B cell (primary cell): ENCODE measurements around the gene ZNF407. TPM values are rescaled to one million over a fixed set of nuclear protein-coding genes. Genes with fewer than 3 reads are reported as not detected.

ENCODE experiments used
- ATAC-seq: fragments of 200-7000 bp; cut with Tn5 transposase; one replicate; pipeline ENCODE4 v1.10.0; 2021; ENCODE audit warnings: low read depth, mild to moderate bottlenecking, moderate number of reproducible peaks, moderate library complexity
- CTCF ChIA-PET: fragments of 350-600 bp; sonication (Branson Sonifier 250); formaldehyde crosslinking; loops from one replicate; lab custom pipeline; 2021; ENCODE audit warnings: antibody characterized with exemption, inconsistent platforms; lab: Charles Lee
- POLR2A ChIA-PET: fragments of 350-600 bp; sonication (Branson Sonifier 250); formaldehyde crosslinking; loops from one replicate; lab custom pipeline; 2021; ENCODE audit warnings: antibody characterized with exemption; lab: Charles Lee
- DNase-seq: peaks from one replicate; pipeline ENCODE4 v3.0.0; 2013
- H2AFZ ChIP-seq: 2 replicates; pipeline ENCODE4 v1.6.1; 2012; ENCODE audit warnings: mild to moderate bottlenecking, low read depth, low read length; ENCODE audit not compliant: insufficient read depth, poor library complexity, severe bottlenecking
- H3K27ac ChIP-seq, 2 donors: 1 replicate in 1 of 2; 2 replicates in 1 of 2; pipeline ENCODE4 v1.5.1; 2012 to 2013; ENCODE audit warnings: low read length in 2 of 2, mild to moderate bottlenecking in 2 of 2, moderate library complexity in 1 of 2
- H3K27me3 ChIP-seq, 4 experiments: fragments of 200-600 bp in 1 of 4; sonication (generic) in 1 of 4; replicated peaks in 1 of 4; 1 replicate in 2 of 4; 2 replicates in 2 of 4; pipeline versions ENCODE4 v1.6.1 to v1.7.0; 2013 to 2016; ENCODE audit warnings: low read length in 3 of 4, mild to moderate bottlenecking in 2 of 4, mixed read lengths in 1 of 4, moderate library complexity in 1 of 4; ENCODE audit not compliant: insufficient read depth in 4 of 4, control insufficient read depth in 3 of 4; ENCODE audit errors: control extremely low read depth in 1 of 4
- H3K36me3 ChIP-seq, 2 experiments: replicated peaks in 1 of 2; 1 replicate in 1 of 2; 2 replicates in 1 of 2; pipeline versions ENCODE4 v1.6.1 to v1.7.1; 2013; ENCODE audit warnings: low read length in 1 of 2; ENCODE audit not compliant: insufficient read depth in 2 of 2, control insufficient read depth in 1 of 2; ENCODE audit errors: control extremely low read depth in 1 of 2, extremely low read depth in 1 of 2
- H3K4me1 ChIP-seq, 2 donors: fragments of 200-600 bp in 1 of 2; sonication (generic) in 1 of 2; 1 replicate in 1 of 2; 2 replicates in 1 of 2; pipeline versions ENCODE4 v1.5.1 to v1.6.1; 2013 to 2017; ENCODE audit warnings: low read length in 2 of 2; ENCODE audit not compliant: control insufficient read depth in 2 of 2, insufficient read depth in 2 of 2
- H3K4me2 ChIP-seq: replicated peaks from 2 replicates; pipeline ENCODE3; 2012; ENCODE audit warnings: mild to moderate bottlenecking, low read depth, low read length; ENCODE audit not compliant: poor library complexity, severe bottlenecking
- H3K4me3 ChIP-seq, 5 experiments: fragments of 200-600 bp in 1 of 5; sonication (generic) in 1 of 5; 1 replicate in 3 of 5; 2 replicates in 2 of 5; pipeline versions ENCODE4 v1.5.1 to v1.7.0; 2011 to 2016; ENCODE audit warnings: low read length in 4 of 5, mild to moderate bottlenecking in 4 of 5, low read depth in 2 of 5, control low read depth in 1 of 5, moderate library complexity in 1 of 5; ENCODE audit not compliant: insufficient read depth in 1 of 5; ENCODE audit errors: control extremely low read depth in 1 of 5, extremely low read depth in 1 of 5
- H3K79me2 ChIP-seq: fragments of 200-600 bp; sonication (generic); one replicate; pipeline ENCODE4 v1.6.0; 2016; ENCODE audit warnings: low read length; ENCODE audit not compliant: control insufficient read depth, insufficient read depth
- H3K9ac ChIP-seq: fragments of 200-600 bp; sonication (generic); 2 replicates; pipeline ENCODE4 v1.6.1; 2017; ENCODE audit warnings: mild to moderate bottlenecking, low read length, moderate library complexity
- H3K9me3 ChIP-seq, 3 donors: one replicate each; pipeline versions ENCODE4 v1.6.1 to v1.7.1; 2013; ENCODE audit warnings: low read length in 2 of 3; ENCODE audit not compliant: control insufficient read depth in 2 of 3, insufficient read depth in 1 of 3; ENCODE audit errors: control extremely low read depth in 1 of 3
- H4K20me1 ChIP-seq: 2 replicates; pipeline ENCODE4 v1.6.0; 2012; ENCODE audit warnings: mild to moderate bottlenecking, low read length; ENCODE audit not compliant: insufficient read depth, control insufficient read depth, poor library complexity, severe bottlenecking
- H3K27ac Mint-ChIP-seq: one replicate; pipeline ENCODE4 v1.8.0; 2021; ENCODE audit warnings: mixed read lengths
- H3K27me3 Mint-ChIP-seq: one replicate; pipeline ENCODE4 v1.8.0; 2021; ENCODE audit warnings: mixed read lengths
- H3K4me1 Mint-ChIP-seq: one replicate; pipeline ENCODE4 v1.8.0; 2021; ENCODE audit warnings: mixed read lengths
- H3K4me3 Mint-ChIP-seq: one replicate; pipeline ENCODE4 v1.8.0; 2021; ENCODE audit warnings: mixed read lengths
- H3K9me3 Mint-ChIP-seq: one replicate; pipeline ENCODE4 v1.8.0; 2022; ENCODE audit warnings: mixed read lengths; ENCODE audit not compliant: insufficient read depth
- EZH2 ChIP-seq: IDR thresholded peaks from 2 replicates; pipeline ENCODE4 v1.6.1; 2012; ENCODE audit warnings: borderline replicate concordance, low read depth, mild to moderate bottlenecking, moderate library complexity, low read length; ENCODE audit not compliant: insufficient read depth, poor library complexity, severe bottlenecking
- WGBS: methylation state at CpG from one replicate; pipeline ENCODE4 v1.1.5; 2013; ENCODE audit warnings: missing lambda C conversion rate; ENCODE audit not compliant: insufficient coverage; 5-methylcytosine and 5-hydroxymethylcytosine counted together
- intact Hi-C: fragments of 100-400 bp; cut with micrococcal nuclease; formaldehyde crosslinking; loops from one replicate; pipeline ENCODE4 v1.10.0; 2022
- polyA plus RNA-seq: library from polyadenylated mRNA; depleted of rRNA; stranded (reverse); fragments of >200 nt; gene quantifications from 2 replicates; pipeline ENCODE4 v1.2.3, GENCODE V29; 2012
- total RNA-seq, 2 donors: library from RNA; stranded (reverse); fragments of 120-200 nt in 1 of 2; gene quantifications; 1 replicate in 1 of 2; 2 replicates in 1 of 2; pipeline versions ENCODE4 v1.2.3 to v1.2.4, GENCODE V29; 2013 to 2022
- TF ChIP-seq, protein P1 (sequence below): fragments of 200-600 bp; IDR thresholded peaks from one replicate; pipeline ENCODE4 v1.8.0; 2022; ENCODE audit warnings: antibody characterized with exemption, mild to moderate bottlenecking

Gene ZNF407
- total and polyA plus RNA-seq, 2 donors (not counting 1 experiment from before 2014, with no cell fraction given), result 4.5 to 37.1 TPM

DNA sequence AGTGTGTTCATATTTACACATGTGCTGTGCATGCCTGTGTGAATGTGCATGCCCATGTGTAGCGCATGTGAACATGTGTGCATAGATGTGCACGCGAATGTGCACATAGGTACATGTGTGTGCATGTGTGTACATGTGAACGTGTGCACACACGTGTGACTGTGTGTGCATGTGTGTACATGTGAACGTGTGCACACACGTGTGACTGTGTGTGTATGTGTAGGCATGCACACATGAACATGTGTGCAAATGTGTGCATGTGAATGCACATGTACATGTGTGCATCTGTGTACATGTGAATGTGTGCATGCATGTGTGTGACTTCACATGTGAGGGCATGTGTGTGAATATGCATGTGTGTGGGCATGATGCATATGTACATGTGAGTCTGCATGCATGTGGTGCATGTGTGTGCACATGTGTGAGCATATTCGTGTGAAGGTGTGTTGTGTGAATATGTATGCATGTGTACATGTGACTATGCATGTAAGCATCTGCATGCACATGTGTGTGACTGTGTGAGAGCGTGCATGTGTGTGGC, 488.9 kb downstream of the ZNF407 start:
- TF ChIP-seq EZH2, result no peak
- TF ChIP-seq, protein P1, sequence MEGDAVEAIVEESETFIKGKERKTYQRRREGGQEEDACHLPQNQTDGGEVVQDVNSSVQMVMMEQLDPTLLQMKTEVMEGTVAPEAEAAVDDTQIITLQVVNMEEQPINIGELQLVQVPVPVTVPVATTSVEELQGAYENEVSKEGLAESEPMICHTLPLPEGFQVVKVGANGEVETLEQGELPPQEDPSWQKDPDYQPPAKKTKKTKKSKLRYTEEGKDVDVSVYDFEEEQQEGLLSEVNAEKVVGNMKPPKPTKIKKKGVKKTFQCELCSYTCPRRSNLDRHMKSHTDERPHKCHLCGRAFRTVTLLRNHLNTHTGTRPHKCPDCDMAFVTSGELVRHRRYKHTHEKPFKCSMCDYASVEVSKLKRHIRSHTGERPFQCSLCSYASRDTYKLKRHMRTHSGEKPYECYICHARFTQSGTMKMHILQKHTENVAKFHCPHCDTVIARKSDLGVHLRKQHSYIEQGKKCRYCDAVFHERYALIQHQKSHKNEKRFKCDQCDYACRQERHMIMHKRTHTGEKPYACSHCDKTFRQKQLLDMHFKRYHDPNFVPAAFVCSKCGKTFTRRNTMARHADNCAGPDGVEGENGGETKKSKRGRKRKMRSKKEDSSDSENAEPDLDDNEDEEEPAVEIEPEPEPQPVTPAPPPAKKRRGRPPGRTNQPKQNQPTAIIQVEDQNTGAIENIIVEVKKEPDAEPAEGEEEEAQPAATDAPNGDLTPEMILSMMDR, result no peak

DNA sequence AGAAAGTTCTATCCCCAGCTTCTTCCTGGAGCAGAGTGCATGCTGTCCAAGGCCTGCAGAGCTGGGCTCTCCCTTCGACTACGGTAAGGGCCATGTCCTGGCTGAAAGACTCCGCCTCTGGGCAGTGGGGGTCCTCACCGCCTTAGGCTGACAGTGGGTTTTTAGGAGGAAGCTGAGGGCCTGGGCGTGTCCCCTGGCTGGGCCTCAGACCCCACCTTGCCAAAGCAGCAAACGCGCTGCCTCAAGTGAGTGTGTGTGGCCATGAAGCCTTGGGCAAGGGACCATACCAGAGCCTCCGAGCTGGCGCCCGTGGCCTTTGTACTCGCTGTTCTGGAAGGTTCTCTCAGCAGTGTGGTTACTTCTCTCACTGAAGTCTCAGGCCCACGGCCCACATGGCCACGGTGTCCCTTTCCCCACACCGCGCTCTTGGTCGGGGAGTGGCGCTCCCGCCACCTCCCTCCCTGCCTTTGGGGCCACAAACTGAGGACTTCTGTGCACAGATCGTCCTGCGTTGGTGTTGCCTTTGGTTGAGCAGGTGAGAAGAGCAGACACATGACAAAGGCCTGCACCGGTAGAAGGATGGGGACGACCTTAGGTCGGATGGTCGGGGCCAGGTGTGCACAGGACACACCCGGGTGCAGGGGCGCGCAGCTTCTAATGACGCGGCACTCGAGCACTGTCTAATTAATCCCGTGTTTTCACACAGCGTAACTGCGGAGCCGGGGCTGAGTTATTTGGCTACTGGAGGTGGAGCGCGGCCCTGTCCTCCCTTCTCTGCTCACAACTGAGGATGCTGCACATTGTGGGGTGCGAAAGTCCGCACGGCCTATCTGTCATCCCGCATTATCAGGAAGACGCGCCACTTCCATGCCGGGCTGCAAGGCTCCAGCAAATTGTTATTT, 489.7 kb downstream of the ZNF407 start:
- POLR2A ChIA-PET, result no interaction called here
- H3K27ac Mint-ChIP-seq, result no peak overlapping the region
- peaks cover 10% of the 10 kb centered on the region for H3K27me3 Mint-ChIP-seq
- H3K4me1 Mint-ChIP-seq, result no peaks in the 10 kb centered on the region
- DNase-seq (no peak), ATAC-seq (no peak)
- no peak for TF ChIP-seq EZH2
- TF ChIP-seq, protein P1, result no peak
- WGBS, result 97% methylated on average over 33 of the region's 43 CpGs
- no peak overlapping the region for H3K9ac ChIP-seq
- H3K27me3 ChIP-seq, result peaks cover 0 to 6% (median 0%) of the 10 kb centered on the region in 4 experiments
- no peaks in the 10 kb centered on the region for H4K20me1 ChIP-seq
- H3K9me3 Mint-ChIP-seq, result peaks cover 3% of the 10 kb centered on the region
- H3K36me3 ChIP-seq, result no peaks in the 10 kb centered on the region
- intact Hi-C loops, result no loop called here
- no peaks in the 10 kb centered on the region for H3K4me1 ChIP-seq
- H3K79me2 ChIP-seq, result no peaks in the 10 kb centered on the region
- H3K4me3 ChIP-seq, result no peak overlapping the region
- CTCF ChIA-PET, result no interaction called here
- H3K27ac ChIP-seq, result no peak overlapping the region
- no peak overlapping the region for H3K4me3 Mint-ChIP-seq
- H2AFZ ChIP-seq, result no peak overlapping the region
- no peak overlapping the region for H3K4me2 ChIP-seq
- peaks cover 0 to 20% (median 3%) of the 10 kb centered on the region in 3 donors for H3K9me3 ChIP-seq

More for the DNA sequence above, 488.9 kb downstream of the ZNF407 start:
- Mint-ChIP-seq H3K9me3 (peaks cover 3% of the 10 kb centered on the region), H3K27ac (no peak overlapping the region), H3K4me1 (no peaks in the 10 kb centered on the region), H3K27me3 (peaks cover 14% of the 10 kb centered on the region), H3K4me3 (no peak overlapping the region)
- H3K27ac ChIP-seq, result no peak overlapping the region
- no peak overlapping the region for H3K9ac ChIP-seq
- intact Hi-C loops, result no loop called here
- H3K4me3 ChIP-seq, result no peak overlapping the region
- H4K20me1 ChIP-seq, result no peaks in the 10 kb centered on the region
- CTCF ChIA-PET, result no interaction called here
- H3K4me1 ChIP-seq, result no peaks in the 10 kb centered on the region
- no peak for ATAC-seq
- WGBS, result 96% methylated on average over 9 of the region's 9 CpGs
- H3K9me3 ChIP-seq, result peaks cover 0 to 20% (median 3%) of the 10 kb centered on the region in 3 donors
- DNase-seq, result no peak
- POLR2A ChIA-PET, result no interaction called here
- H3K79me2 ChIP-seq, result no peaks in the 10 kb centered on the region
- no peaks in the 10 kb centered on the region for H3K36me3 ChIP-seq
- no peak overlapping the region for H3K4me2 ChIP-seq
- H2AFZ ChIP-seq, result no peak overlapping the region
- H3K27me3 ChIP-seq, result peaks cover 0 to 6% (median 0%) of the 10 kb centered on the region in 4 experiments
